GM18951 (cell line): Measurements from ENCODE around the gene NINJ1.
"Not testable (repeated sequence)": the region's sequence is repeated elsewhere in the genome, so short reads cannot be mapped to it uniquely, and the experiment has no call there.

Experiments used
- POLR2A ChIP-seq: IDR thresholded peaks from 4 replicates; pipeline ENCODE4 v1.6.1; 2011; ENCODE audit warnings: mild to moderate bottlenecking; ENCODE audit not compliant: insufficient read length, insufficient read depth; ENCODE audit errors: extremely low read depth
- in situ Hi-C: fragments of 300-500 bp; cut with MboI; formaldehyde crosslinking; loops from one replicate; pipeline ENCODE4 v1.12.0; 2022; ENCODE audit warnings: low sequenced_read_pairs, mixed read lengths, inconsistent platforms; ENCODE audit not compliant: unreplicated experiment

Gene NINJ1

GRCh38 chr9:93105620-93106019, 28.4 kb downstream of the NINJ1 start:
- in situ Hi-C loops: no loop called here
- no peak for TF ChIP-seq POLR2A

- in situ Hi-C loops: not testable (repeated sequence)
Measured at GRCh38 chr9:93101086-93101485, 33.0 kb downstream of the NINJ1 start.

- in situ Hi-C loops: no loop called here
- TF ChIP-seq POLR2A: no peak
Measured at GRCh38 chr9:93100276-93100636, 33.8 kb downstream of the NINJ1 start.

DNA sequence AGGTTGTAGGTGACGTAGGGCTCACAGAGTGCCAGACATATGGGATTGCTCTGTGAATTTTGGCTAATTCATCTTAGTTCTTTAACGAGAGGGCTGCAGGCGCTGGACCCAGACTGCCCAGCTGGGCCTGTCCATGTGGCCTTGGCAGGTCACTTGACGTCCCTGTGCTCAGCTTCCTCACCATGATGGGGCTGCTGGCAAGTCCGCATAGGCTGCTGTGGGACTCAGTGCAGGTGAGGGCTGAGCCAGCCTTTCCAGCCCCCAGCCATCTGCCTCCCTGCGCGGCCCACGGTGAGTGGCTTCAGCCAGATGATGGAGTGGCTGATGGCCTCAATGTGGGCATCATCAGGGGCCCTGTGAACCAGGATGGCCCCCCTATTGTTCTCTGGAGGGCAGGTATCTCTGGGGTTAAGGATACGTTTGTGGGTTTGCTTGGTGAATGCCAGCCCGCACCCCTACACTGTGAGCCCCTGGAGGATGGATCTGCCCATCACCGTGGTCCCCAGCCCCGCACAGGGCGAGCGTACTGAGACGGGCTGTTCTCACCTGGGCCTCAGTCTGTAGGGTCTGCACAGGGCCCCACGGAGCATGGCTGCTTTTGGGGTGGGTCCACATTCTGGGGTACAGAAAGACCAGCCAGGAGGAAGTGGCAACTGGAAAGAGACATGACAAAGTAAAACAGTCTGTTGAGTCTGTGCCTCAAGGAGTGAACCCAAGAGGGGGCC, 34.3 kb downstream of the NINJ1 start:
- TF ChIP-seq POLR2A: no peak
- in situ Hi-C loops: no loop called here

GRCh38 chr9:93098236-93098946, 35.7 kb downstream of the NINJ1 start:
- in situ Hi-C loops: no loop called here
- TF ChIP-seq POLR2A: no peak

- no peak for TF ChIP-seq POLR2A
- in situ Hi-C loops: no loop called here
Measured at GRCh38 chr9:93097511-93098201, 36.4 kb downstream of the NINJ1 start.

- TF ChIP-seq POLR2A: no peak
- in situ Hi-C loops: no loop called here
Measured at GRCh38 chr9:93096811-93097382, 37.2 kb downstream of the NINJ1 start.

DNA sequence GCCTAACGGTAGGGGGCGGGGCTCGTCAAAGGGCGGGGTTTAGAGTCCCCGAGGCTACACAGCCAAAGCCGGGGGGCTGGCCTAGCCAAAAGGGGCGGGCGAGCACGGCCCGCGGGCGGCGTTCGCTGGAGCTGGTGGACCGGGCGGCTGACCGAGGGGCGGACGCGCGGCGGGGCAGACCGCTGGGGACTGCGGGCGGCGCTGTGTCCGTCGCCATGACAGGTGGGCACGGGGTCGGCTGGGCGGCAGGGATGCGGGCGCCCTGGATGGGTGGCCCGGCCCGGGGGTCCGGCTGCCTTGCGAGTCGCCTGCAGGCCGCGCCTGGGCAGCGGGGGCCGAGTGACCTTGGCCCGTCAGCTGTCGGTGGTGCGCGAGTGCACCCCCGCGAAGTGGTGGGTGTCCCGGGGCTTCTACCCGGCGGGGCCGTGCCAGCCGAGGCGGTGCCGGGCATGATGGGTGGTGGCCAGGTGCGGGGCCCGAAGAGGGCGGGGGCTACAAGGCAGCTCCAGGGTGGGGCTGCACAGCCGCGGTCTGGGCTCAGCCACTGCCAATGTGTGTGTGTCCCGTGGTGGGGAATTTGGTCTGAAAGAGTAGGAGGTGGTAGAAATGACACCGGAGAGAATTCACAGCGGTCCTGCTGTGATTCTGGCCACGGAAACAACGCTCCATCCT, 37.8 kb downstream of the NINJ1 start, which contains the start of gene CARD19:
CARD19 (plus strand) TSS at position 87 of the 672 bp plus-strand sequence; CDS start at position 216, 129 bp downstream.
- TF ChIP-seq POLR2A: peak; percentile 73
- in situ Hi-C loops: no loop called here

DNA sequence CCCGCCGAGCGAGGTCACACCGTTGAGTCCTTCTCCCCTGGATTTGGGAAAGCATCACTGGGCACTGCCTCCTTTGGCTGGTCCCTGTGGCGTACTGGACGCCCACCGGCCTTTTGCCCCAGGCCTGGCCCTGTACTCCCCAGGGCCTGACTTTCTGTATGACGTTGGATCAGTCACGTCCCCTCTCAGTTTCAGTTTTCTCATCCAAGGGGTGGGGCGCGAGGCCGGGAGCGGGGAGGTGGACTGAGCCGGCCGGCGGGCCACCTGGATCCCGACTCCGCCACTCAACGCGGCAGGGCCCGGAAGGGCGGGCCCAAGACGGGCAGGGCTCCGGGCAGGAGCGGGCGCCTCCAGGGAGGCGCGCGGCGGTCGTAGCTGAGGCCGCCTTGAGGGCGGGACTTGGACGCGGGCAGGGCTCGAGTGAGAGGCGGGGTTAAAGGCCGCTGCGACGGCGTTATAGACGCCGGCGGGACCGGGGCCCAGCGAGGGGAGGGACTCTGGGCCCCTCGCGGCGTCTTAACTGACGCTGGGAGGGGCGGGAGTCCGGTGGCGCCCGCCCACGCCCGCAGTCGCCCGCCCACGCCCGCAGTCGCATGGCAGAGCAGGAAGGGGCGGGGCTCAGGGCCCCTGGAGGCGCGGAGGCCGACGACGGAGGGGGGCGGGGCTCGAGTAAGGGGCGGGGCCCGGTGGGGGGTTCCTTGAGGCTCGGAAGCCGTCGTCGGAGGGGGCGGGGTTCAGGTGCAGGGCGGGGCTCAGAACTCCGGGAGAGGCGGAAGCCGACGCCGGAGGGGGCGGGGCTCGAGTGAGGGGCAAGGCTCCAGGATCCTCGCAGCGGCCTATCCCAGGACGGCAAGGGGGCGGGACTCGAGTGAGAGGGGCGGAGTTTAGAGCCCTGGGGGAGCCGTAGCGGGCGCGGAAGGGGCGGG, 38.6 kb downstream of the NINJ1 start:
- TF ChIP-seq POLR2A: peak; percentile 71
- in situ Hi-C loops: no loop called here

DNA sequence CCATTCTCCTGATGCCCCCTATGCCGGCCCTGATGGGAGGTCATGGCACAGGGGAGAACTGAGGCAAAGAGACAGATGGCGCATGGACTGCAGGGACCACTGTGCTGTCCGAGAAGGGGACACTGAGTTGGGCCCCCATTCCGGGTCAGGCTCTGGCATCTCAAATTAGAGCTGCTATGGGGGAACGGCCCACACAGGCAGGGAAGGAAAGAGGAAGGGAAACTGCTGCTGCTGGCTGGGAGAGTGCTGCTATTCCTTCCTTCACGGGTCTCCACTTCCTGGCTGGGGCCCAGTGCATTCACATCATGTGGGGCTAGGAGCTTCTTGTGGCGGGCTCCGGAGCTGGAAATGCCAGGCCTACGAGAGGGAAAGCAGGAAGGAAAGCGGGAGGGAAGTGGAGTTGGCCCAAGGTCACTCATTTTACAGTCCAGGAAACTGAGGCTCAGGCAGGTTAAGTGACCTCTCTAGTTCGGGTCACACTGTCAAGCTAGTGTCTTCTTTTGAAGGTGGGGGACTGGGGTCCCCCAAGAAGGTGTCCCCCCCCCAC, 39.3 kb downstream of the NINJ1 start:
- TF ChIP-seq POLR2A: no peak
- in situ Hi-C loops: no loop called here

DNA sequence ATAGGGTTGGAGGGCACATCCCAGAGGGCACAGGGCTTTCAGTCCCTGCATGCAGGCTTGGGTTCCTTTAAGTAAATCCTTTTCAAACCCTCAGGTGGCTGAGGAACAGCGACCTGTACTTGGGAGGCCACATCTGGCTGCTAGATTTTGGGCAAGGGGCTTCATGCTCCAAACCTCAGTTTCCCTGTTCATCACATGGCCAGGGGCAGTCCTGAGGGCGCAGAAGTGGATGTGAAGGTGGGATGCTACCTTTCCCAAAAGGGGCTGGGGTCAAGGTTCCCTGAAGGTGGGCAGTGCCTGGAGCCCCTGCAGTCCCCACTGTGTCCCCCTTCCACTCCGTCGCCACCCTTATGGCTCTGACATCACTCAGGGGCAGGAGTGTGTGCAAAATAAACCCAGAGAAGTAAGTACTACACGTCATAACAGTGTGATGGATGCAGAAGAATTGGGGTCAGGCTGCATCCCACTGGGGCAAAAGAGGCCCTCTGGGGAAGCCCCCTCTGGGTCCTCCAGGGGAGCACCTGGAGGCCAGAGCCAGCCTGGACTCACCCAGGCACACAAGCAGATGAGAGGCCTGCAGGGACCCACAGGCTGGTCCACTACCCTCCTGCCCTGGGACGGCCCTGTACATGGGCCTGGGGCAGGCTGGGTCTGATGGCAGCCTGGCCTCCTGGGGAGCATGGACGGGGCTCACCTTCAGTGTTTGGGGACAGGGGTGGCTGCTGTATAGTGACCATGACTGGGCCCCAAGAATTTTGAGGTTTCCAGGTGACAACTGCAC, 40.0 kb downstream of the NINJ1 start:
- in situ Hi-C loops: no loop called here
- TF ChIP-seq POLR2A: no peak
